ENCODE measurements around the gene SHFL.

The SHFL gene

GRCh38 chr19:10132905-10133304 is 46.8 kb downstream of the SHFL start:
- no peak for DNase-seq (ENCODE audit: extremely low read depth, low read depth)
- no peak for TF ChIP-seq CTCF (IDR thresholded peaks at IDR 0.05; ENCODE audit: low read depth, low read length, missing control alignments)
- H3K4me3 ChIP-seq (replicated peaks; ENCODE audit: low read depth, low read length): no peak overlapping the region

GRCh38 chr19:10133596-10133995 is 47.5 kb downstream of the SHFL start:
- no peak overlapping the region for H3K4me3 ChIP-seq (replicated peaks; ENCODE audit: low read depth, low read length)
- no peak for DNase-seq (ENCODE audit: extremely low read depth, low read depth)
- TF ChIP-seq CTCF (IDR thresholded peaks at IDR 0.05; ENCODE audit: low read depth, low read length, missing control alignments): no peak

GRCh38 chr19:10134040-10134439 is 47.9 kb downstream of the SHFL start:
- H3K4me3 ChIP-seq (replicated peaks; ENCODE audit: low read depth, low read length): no peak overlapping the region
- TF ChIP-seq CTCF (IDR thresholded peaks at IDR 0.05; ENCODE audit: low read depth, low read length, missing control alignments): no peak

GRCh38 chr19:10135551-10136334 is 49.6 kb downstream of the SHFL start:
- TF ChIP-seq CTCF (IDR thresholded peaks at IDR 0.05; ENCODE audit: low read depth, low read length, missing control alignments): no peak
- no peak overlapping the region for H3K4me3 ChIP-seq (replicated peaks; ENCODE audit: low read depth, low read length)
- DNase-seq (ENCODE audit: extremely low read depth, low read depth): no peak

More at GRCh38 chr19:10134040-10134439, 47.9 kb downstream of the SHFL start:
- DNase-seq (ENCODE audit: extremely low read depth, low read depth): no peak

GRCh38 chr19:10136936-10137335 is 50.8 kb downstream of the SHFL start:
- no peak for DNase-seq (ENCODE audit: extremely low read depth, low read depth)
- no peak for TF ChIP-seq CTCF (IDR thresholded peaks at IDR 0.05; ENCODE audit: low read depth, low read length, missing control alignments)
- H3K4me3 ChIP-seq (replicated peaks; ENCODE audit: low read depth, low read length): no peak overlapping the region

- H3K4me3 ChIP-seq (replicated peaks; ENCODE audit: low read depth, low read length): no peak overlapping the region
- TF ChIP-seq CTCF (IDR thresholded peaks at IDR 0.05; ENCODE audit: low read depth, low read length, missing control alignments): no peak
- DNase-seq (ENCODE audit: extremely low read depth, low read depth): no peak
Measured at GRCh38 chr19:10137751-10138682, 51.9 kb downstream of the SHFL start.
